Lung (tissue), 12 donors: Measurements from ENCODE around the gene C3AR1. TPM values are rescaled to one million over a fixed set of nuclear protein-coding genes. Genes with fewer than 3 reads are reported as not detected.
A peak's percentile ranks its signal among the peaks of the same experiment; 100 is the strongest.
"Not testable (repeated sequence)": the region's sequence is repeated elsewhere in the genome, so short reads cannot be mapped to it uniquely, and the experiment has no call there.

Source experiments
- ATAC-seq: fragments of 200-7000 bp; cut with Tn5 transposase; one replicate; pipeline ENCODE4 v1.9.1; 2020; ENCODE audit warnings: moderate number of reproducible peaks; ENCODE audit not compliant: insufficient read depth, low FRiP score
- DNase-seq, 3 donors: peaks; one replicate each; pipeline ENCODE4 v3.0.0-alpha.2; 2013 to 2017
- H3K27ac ChIP-seq, 2 donors: one replicate each; pipeline ENCODE4 v1.5.1; 2013; ENCODE audit warnings: mild to moderate bottlenecking in 2 of 2, moderate library complexity in 2 of 2, control low read depth in 1 of 2, inconsistent platforms in 1 of 2, low read depth in 1 of 2, low read length in 1 of 2
- H3K27me3 ChIP-seq, 3 donors: one replicate each; pipeline ENCODE4 v1.5.1; 2013; ENCODE audit warnings: low read length in 2 of 3; ENCODE audit not compliant: control insufficient read depth in 3 of 3, insufficient read depth in 3 of 3
- H3K36me3 ChIP-seq, 4 donors: one replicate each; pipeline ENCODE4 v1.5.1; 2013; ENCODE audit warnings: low read length in 4 of 4, mild to moderate bottlenecking in 1 of 4, moderate library complexity in 1 of 4; ENCODE audit not compliant: control insufficient read depth in 4 of 4, insufficient read depth in 4 of 4
- H3K4me1 ChIP-seq, 5 donors: one replicate each; pipeline ENCODE4 v1.5.1; 2013; ENCODE audit warnings: low read length in 5 of 5, mild to moderate bottlenecking in 2 of 5, moderate library complexity in 1 of 5; ENCODE audit not compliant: control insufficient read depth in 5 of 5, insufficient read depth in 5 of 5
- H3K4me3 ChIP-seq: one replicate; pipeline ENCODE4 v1.5.1; 2013; ENCODE audit warnings: mild to moderate bottlenecking, control low read depth, moderate library complexity
- H3K9ac ChIP-seq, 2 donors: one replicate each; pipeline ENCODE4 v1.5.1; 2013; ENCODE audit warnings: low read length in 2 of 2, control low read depth in 1 of 2; ENCODE audit not compliant: insufficient read depth in 1 of 2
- H3K9me3 ChIP-seq, 4 donors: one replicate each; pipeline ENCODE4 v1.5.1; 2013; ENCODE audit warnings: low read length in 3 of 4, mild to moderate bottlenecking in 1 of 4, moderate library complexity in 1 of 4; ENCODE audit not compliant: control insufficient read depth in 4 of 4, insufficient read depth in 3 of 4
- CTCF ChIP-seq: IDR thresholded peaks from 2 replicates; pipeline ENCODE4 v1.5.1; 2012; ENCODE audit warnings: mild to moderate bottlenecking; ENCODE audit errors: control extremely low read depth, extremely low read depth
- WGBS, 2 donors: extraction: QIAGEN DNeasy Blood & Tissue Kit; methylation state at CpG; one replicate each; pipeline ENCODE4 v1.1.7; 2013; 5-methylcytosine and 5-hydroxymethylcytosine counted together
- polyA plus RNA-seq, 2 donors: library from polyadenylated mRNA; stranded (reverse); fragments of 200-250 nt; gene quantifications; one replicate each; pipeline ENCODE4 v1.2.1, GENCODE V29; 2013
- total RNA-seq, 2 donors: library from RNA; depleted of rRNA in 1 of 2; stranded (reverse); fragments of >200 nt in 1 of 2; gene quantifications; one replicate each; pipeline ENCODE4 v1.2.1, GENCODE V29; 2014 to 2021
- donor health status: control.
- donor health status: control.
- donor health status: Bipolar disorder and iron deficiency.
- donor health status: healthy.
- donor health status: DM: yes; HTN: yes; CAD: no.

The C3AR1 gene
- total and polyA plus RNA-seq, 4 donors, result 6.9 to 209 (median 26.3) TPM

GRCh38 chr12:8018666-8019581 is 47.2 kb downstream of the C3AR1 start:
- Histone ChIP-seq H3K9ac (no peak overlapping the region), H3K4me1 (peaks cover 0 to 8% (median 0%) of the 10 kb centered on the region in 5 donors), H3K27ac (no peak overlapping the region), H3K4me3 (no peak overlapping the region), H3K9me3 (no peaks in the 10 kb centered on the region), H3K27me3 (peaks cover 3 to 36% (median 30%) of the 10 kb centered on the region in 3 donors), H3K36me3 (no peaks in the 10 kb centered on the region)
- DNase-seq (peak; percentile 23 to 52 (median 43)), ATAC-seq (no peak)
- no peak for TF ChIP-seq CTCF
- WGBS, 2 donors, result 3 to 5% methylated on average over 58 of the region's 58 CpGs

- not testable (repeated sequence) for H3K4me1 ChIP-seq, H3K9ac ChIP-seq, H3K36me3 ChIP-seq, DNase-seq, H3K27ac ChIP-seq, H3K4me3 ChIP-seq, ATAC-seq, H3K9me3 ChIP-seq
- H3K27me3 ChIP-seq, result peaks cover 3 to 36% (median 30%) of the 10 kb centered on the region in 3 donors
- 61% methylated on average over 16 of the region's 16 CpGs for WGBS, 2 donors
Measured at GRCh38 chr12:8018213-8018612, 47.9 kb downstream of the C3AR1 start.

- DNase-seq (no peak), ATAC-seq (no peak)
- Histone ChIP-seq H3K36me3 (no peaks in the 10 kb centered on the region), H3K9ac (no peak overlapping the region), H3K4me1 (peaks cover 0 to 8% (median 0%) of the 10 kb centered on the region in 5 donors), H3K4me3 (no peak overlapping the region), H3K27ac (no peak overlapping the region), H3K9me3 (no peaks in the 10 kb centered on the region), H3K27me3 (peaks cover 3 to 32% (median 25%) of the 10 kb centered on the region in 3 donors)
- TF ChIP-seq CTCF, result no peak
- WGBS, 2 donors, result 61 to 74% methylated on average over 18 of the region's 18 CpGs
Measured at GRCh38 chr12:8014836-8015235, 51.3 kb downstream of the C3AR1 start.

- H3K9me3 ChIP-seq, result no peaks in the 10 kb centered on the region
- DNase-seq (no peak), ATAC-seq (no peak)
Measured at GRCh38 chr12:8012651-8013309, 53.4 kb downstream of the C3AR1 start.

More at GRCh38 chr12:8012651-8013309, 53.4 kb downstream of the C3AR1 start:
- Histone ChIP-seq H3K27me3 (peaks cover 0 to 19% (median 10%) of the 10 kb centered on the region in 3 donors), H3K27ac (no peak overlapping the region), H3K36me3 (no peaks in the 10 kb centered on the region), H3K9ac (no peak overlapping the region), H3K4me1 (no peaks in the 10 kb centered on the region), H3K4me3 (no peak overlapping the region)
- no peak for TF ChIP-seq CTCF
- WGBS, 2 donors, result 81 to 90% methylated on average over 7 of the region's 7 CpGs
